Measurements from ENCODE around the gene GPD2.
"Not testable (repeated sequence)": the region's sequence is repeated elsewhere in the genome, so short reads cannot be mapped to it uniquely, and the experiment has no call there.

The GPD2 gene

GRCh38 chr2:156474401-156474800 lies 38.2 kb downstream of the GPD2 start:
- peaks cover 18% of the 10 kb centered on the region for H3K4me1 Mint-ChIP-seq
- CTCF ChIA-PET, result no interaction called here

GRCh38 chr2:156476021-156476849 lies 40.1 kb downstream of the GPD2 start:
- CTCF ChIA-PET, result interaction anchor here (1.3 kb wide), 1 partner anchor 10 kb away, joined by 4 read pairs; no protein-coding TSS in a partner anchor
- no peaks in the 10 kb centered on the region for H3K27me3 Mint-ChIP-seq
- peaks cover 16% of the 10 kb centered on the region for H3K4me1 Mint-ChIP-seq
- H3K4me3 Mint-ChIP-seq, result no peak overlapping the region
- no peak for DNase-seq
- no peak overlapping the region for H3K27ac Mint-ChIP-seq
- no peaks in the 10 kb centered on the region for H3K9me3 Mint-ChIP-seq
- peaks cover 6% of the 10 kb centered on the region for H3K36me3 Mint-ChIP-seq

More at GRCh38 chr2:156474401-156474800, 38.2 kb downstream of the GPD2 start:
- Mint-ChIP-seq H3K27me3 (no peaks in the 10 kb centered on the region), H3K4me3 (no peak overlapping the region), H3K27ac (no peak overlapping the region), H3K9me3 (no peaks in the 10 kb centered on the region), H3K36me3 (peaks cover 7% of the 10 kb centered on the region)
- no peak for DNase-seq

DNA sequence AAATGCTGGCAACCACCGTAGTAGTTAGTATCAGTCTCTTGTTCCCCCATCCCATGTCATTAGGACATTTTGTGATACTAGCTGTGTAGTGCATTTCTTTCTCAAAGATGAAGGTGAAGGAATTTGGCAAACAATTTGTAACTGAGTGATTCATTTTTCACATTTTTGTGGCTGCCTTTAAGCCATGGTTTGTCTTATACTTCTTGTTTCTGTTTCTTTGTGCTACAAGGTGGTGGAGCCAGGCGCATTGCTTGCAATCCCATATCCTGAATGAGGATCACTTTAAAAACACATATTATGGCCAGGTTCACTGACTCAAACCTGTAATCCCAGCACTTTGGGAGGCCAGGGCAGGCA lies 40.6 kb downstream of the GPD2 start:
- Mint-ChIP-seq H3K4me3 (no peak overlapping the region), H3K4me1 (peaks cover 12% of the 10 kb centered on the region), H3K27ac (no peak overlapping the region), H3K36me3 (peaks cover 6% of the 10 kb centered on the region), H3K9me3 (no peaks in the 10 kb centered on the region), H3K27me3 (no peaks in the 10 kb centered on the region)
- DNase-seq, result no peak
- CTCF ChIA-PET, result interaction anchor here (1.1 to 1.3 kb wide), 2 partner anchors 9 to 10 kb away, joined by 3 to 4 read pairs; no protein-coding TSS in a partner anchor

DNA sequence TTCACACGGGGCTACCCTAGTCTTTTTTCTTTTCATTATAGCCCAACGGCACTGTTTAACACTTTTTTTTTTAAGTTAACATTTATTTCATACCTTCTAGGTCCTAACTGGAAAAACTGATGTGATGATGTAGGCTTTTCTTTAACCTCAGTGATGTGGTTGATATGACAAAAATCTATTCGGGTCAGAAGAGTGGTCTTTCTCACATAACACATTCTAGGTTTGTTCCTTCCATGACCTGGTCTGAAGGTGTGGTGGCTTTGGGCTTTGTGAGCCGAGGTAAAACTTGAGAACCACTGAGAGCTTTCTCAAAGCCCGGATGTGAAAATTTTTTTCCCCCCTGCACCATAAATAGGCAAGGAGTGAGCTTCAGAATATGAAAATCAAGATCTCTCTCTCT lies 44.2 kb downstream of the GPD2 start:
- no peaks in the 10 kb centered on the region for H3K27me3 Mint-ChIP-seq
- CTCF ChIA-PET, result interaction anchor here (1.0 kb wide), 1 partner anchor 11 kb away, joined by 4 read pairs; no protein-coding TSS in a partner anchor
- no peak overlapping the region for H3K4me3 Mint-ChIP-seq
- H3K4me1 Mint-ChIP-seq, result peaks cover 15% of the 10 kb centered on the region
- peaks cover 9% of the 10 kb centered on the region for H3K36me3 Mint-ChIP-seq
- no peak for DNase-seq
- no peak overlapping the region for H3K27ac Mint-ChIP-seq
- no peaks in the 10 kb centered on the region for H3K9me3 Mint-ChIP-seq

DNA sequence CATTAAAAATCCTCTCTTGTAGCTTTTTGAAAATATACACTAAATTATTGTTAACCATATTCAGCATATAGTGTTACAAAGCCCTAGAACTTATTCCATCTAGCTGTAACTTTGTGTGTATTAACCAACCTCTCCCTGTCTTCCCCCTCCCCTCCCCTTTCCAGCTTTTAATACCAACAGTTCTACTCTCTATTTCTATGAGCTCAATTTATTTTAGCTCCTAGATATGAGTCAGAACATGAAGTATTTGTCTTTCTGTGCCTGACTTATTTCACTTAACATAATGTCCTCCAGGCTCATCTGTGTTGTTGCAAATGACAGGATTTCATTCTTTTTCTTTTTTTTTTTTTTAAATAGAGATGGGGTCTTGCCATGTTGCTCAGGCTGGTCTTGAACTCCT lies 45.1 kb downstream of the GPD2 start:
- Mint-ChIP-seq H3K27me3 (no peaks in the 10 kb centered on the region), H3K4me1 (peaks cover 15% of the 10 kb centered on the region), H3K27ac (no peak overlapping the region), H3K9me3 (no peaks in the 10 kb centered on the region), H3K4me3 (no peak overlapping the region), H3K36me3 (peaks cover 9% of the 10 kb centered on the region)
- no peak for DNase-seq
- CTCF ChIA-PET, result interaction anchor here (1.0 kb wide), 1 partner anchor 10 kb away, joined by 4 read pairs; no protein-coding TSS in a partner anchor

DNA sequence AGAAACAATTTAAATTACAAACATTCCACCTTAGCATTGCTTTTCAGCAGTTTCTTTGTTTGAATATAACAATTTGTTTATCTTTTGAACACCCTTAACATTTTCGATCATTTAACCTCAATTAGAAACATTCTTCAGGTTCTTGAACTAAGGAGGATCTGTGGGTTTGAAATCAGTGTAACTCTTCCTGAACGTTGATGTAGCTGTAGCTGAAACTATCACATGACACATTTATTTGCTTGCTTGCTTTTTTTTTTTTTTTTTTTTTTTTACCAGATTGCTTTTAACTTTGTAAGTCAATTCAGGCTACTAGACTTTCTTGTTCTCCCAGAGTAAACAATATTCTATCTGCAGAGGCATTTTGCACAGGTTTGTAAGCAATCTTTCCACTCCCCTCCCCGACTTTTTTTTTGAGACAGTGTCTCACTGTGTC lies 47.6 kb downstream of the GPD2 start:
- H3K27ac Mint-ChIP-seq, result no peak overlapping the region
- H3K4me1 Mint-ChIP-seq, result peaks cover 8% of the 10 kb centered on the region
- H3K27me3 Mint-ChIP-seq, result no peaks in the 10 kb centered on the region
- no peak overlapping the region for H3K4me3 Mint-ChIP-seq
- CTCF ChIA-PET, result no interaction called here
- H3K9me3 Mint-ChIP-seq, result no peaks in the 10 kb centered on the region
- peaks cover 4% of the 10 kb centered on the region for H3K36me3 Mint-ChIP-seq
- DNase-seq, result no peak

DNA sequence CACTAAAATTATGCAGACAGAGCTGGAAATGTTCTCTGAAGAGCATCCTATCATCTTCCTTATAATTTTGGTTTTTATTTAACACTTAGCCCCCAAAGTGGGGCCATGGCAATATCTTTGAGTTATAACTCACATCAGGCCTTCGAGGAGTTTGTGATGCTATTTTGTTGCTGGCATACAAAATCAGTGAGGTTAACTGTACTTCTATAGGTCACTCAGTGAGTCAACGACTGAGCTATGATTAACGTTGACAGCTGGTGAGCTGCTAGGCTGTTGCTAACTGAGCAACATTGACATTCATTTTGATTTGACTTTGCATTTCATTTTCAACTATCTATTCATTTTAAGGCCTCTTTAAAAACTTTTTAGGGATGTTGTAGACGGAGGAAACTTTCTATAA lies 50.0 kb downstream of the GPD2 start:
- peaks cover 21% of the 10 kb centered on the region for H3K4me1 Mint-ChIP-seq
- CTCF ChIA-PET, result interaction anchor here (1.1 kb wide), 1 partner anchor 9 kb away, joined by 4 read pairs; no protein-coding TSS in a partner anchor
- H3K9me3 Mint-ChIP-seq, result no peaks in the 10 kb centered on the region
- H3K27ac Mint-ChIP-seq, result no peak overlapping the region
- H3K27me3 Mint-ChIP-seq, result no peaks in the 10 kb centered on the region
- H3K36me3 Mint-ChIP-seq, result peaks cover 4% of the 10 kb centered on the region
- H3K4me3 Mint-ChIP-seq, result no peak overlapping the region
- DNase-seq, result no peak

DNA sequence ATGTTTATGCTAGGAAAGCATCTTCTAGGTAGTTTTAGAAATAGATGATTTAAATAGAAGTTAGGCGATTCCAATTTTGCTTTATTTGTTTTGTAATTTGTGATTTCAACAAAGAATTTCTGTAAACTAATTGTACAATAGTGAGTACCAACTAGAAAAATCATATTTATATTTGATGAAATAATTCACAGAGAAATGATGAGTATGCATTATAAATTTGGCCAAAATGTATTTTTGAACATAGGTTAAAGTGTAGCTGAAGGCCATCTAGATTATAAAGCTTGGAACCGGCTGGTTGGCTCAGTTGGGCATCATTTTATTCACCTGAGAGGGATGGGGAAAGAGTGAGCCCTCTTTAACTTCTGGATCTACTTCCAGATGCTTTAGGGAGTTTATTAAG lies 50.4 kb downstream of the GPD2 start:
- Mint-ChIP-seq H3K9me3 (no peaks in the 10 kb centered on the region), H3K27ac (no peak overlapping the region), H3K4me3 (no peak overlapping the region), H3K4me1 (peaks cover 21% of the 10 kb centered on the region), H3K36me3 (peaks cover 4% of the 10 kb centered on the region), H3K27me3 (no peaks in the 10 kb centered on the region)
- CTCF ChIA-PET, result interaction anchor here (1.1 to 1.3 kb wide), 2 partner anchors 9 to 10 kb away, joined by 3 to 4 read pairs; no protein-coding TSS in a partner anchor
- no peak for DNase-seq

DNA sequence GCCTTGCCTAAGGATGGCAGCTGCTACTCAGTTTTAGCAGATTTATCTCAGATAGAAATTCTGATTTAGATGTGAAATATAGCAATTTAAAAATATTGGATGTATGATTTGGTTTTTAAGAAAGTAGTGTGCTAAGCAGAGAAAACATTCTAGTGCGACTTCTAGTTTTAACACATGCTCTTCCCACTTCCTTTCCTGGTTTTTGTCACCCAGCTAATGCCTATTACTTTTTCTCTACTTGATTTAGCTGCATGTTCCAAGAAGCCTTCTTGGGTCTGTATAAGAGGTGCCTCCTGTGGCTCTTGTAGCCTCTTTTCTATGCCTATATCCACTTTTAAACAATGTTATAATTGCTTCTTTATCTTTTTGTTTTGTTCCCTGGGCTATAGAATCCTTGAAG lies 53.0 kb downstream of the GPD2 start:
- Mint-ChIP-seq H3K4me1 (peaks cover 13% of the 10 kb centered on the region), H3K27me3 (no peaks in the 10 kb centered on the region), H3K27ac (no peak overlapping the region), H3K9me3 (no peaks in the 10 kb centered on the region), H3K36me3 (peaks cover 2% of the 10 kb centered on the region), H3K4me3 (no peak overlapping the region)
- CTCF ChIA-PET, result no interaction called here
- no peak for DNase-seq

DNA sequence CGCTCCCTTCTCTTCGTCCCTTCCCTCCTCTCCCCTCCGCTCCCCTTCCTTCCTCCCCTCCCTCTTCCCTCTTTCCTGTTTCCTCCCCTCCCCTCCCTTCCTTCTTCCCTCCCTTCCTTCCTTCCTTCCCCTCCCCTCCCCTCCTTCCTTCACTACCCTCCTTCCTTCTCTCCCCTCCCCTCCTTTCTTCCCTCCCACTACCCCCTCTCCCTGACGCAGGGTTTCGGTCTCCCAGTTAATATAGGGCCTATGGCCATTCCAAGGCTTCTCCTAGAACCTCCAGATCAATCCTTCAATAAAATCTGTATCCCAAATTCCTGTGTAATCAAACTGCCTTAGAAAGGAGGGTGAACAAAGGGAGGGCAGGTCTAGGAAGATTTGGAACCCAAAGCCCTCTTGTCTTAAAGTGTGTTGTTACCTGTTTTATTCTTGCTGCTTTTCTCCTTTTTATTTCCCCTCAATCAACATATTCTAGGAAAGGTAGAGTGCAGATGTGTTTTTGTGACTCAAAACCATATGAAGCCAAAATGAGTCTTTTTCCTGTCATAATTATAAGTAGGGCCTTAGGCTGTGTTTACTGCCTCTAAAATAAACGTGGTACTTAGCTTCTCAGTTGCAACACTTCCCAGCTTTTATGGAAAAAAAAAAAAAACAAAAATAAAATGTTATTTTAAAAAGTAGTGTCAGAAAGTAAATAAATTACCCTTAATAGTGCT lies 53.7 kb downstream of the GPD2 start:
- peaks cover under 1% of the 10 kb centered on the region for H3K36me3 Mint-ChIP-seq
- H3K27me3 Mint-ChIP-seq, result no peaks in the 10 kb centered on the region
- no peak overlapping the region for H3K4me3 Mint-ChIP-seq

GRCh38 chr2:156490466-156490840 lies 54.3 kb downstream of the GPD2 start:
- H3K9me3 Mint-ChIP-seq, result no peaks in the 10 kb centered on the region
- no peak overlapping the region for H3K27ac Mint-ChIP-seq
- H3K36me3 Mint-ChIP-seq, result no peaks in the 10 kb centered on the region
- peaks cover 14% of the 10 kb centered on the region for H3K4me1 Mint-ChIP-seq
- H3K4me3 Mint-ChIP-seq, result no peak overlapping the region
- DNase-seq, result no peak
- CTCF ChIA-PET, result interaction anchor here (1.4 kb wide), 1 partner anchor 10 kb away, joined by 4 read pairs; no protein-coding TSS in a partner anchor
- H3K27me3 Mint-ChIP-seq, result no peaks in the 10 kb centered on the region

More for the DNA sequence above, 53.7 kb downstream of the GPD2 start:
- Mint-ChIP-seq H3K4me1 (peaks cover 13% of the 10 kb centered on the region), H3K9me3 (no peaks in the 10 kb centered on the region), H3K27ac (no peak overlapping the region)
- no peak for DNase-seq
- CTCF ChIA-PET, result no interaction called here

- H3K4me1 Mint-ChIP-seq, result peaks cover 21% of the 10 kb centered on the region
- no peak overlapping the region for H3K4me3 Mint-ChIP-seq
- H3K27ac Mint-ChIP-seq, result no peak overlapping the region
- CTCF ChIA-PET, result interaction anchor here (1.4 kb wide), 1 partner anchor 10 kb away, joined by 4 read pairs; no protein-coding TSS in a partner anchor
- peaks cover under 1% of the 10 kb centered on the region for H3K36me3 Mint-ChIP-seq
- H3K9me3 Mint-ChIP-seq, result no peaks in the 10 kb centered on the region
- no peak for DNase-seq
- no peaks in the 10 kb centered on the region for H3K27me3 Mint-ChIP-seq
Observed at GRCh38 chr2:156491176-156491575, 55.0 kb downstream of the GPD2 start.

DNA sequence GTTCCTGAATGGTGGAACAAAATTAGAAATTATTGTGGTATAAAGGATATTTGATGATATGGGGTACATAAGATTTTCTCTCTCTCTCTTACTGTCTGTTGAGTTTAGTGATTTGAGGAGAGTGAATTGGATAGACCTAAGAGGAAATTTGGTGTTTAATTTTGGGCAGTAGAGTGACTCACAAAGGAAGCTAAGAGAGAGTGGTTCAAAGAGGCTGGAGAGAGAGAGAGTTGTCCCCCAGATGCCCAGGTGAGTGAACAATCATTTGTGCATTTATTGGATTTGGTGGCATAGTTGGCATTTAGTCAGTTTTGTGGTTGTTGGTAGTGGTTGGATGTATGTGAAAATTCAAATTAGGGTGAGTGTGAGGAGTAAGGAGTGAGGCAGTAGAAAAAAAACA lies 56.8 kb downstream of the GPD2 start:
- peaks cover 24% of the 10 kb centered on the region for H3K4me1 Mint-ChIP-seq
- no peak overlapping the region for H3K4me3 Mint-ChIP-seq
- H3K27ac Mint-ChIP-seq, result no peak overlapping the region
- CTCF ChIA-PET, result no interaction called here
- peaks cover 3% of the 10 kb centered on the region for H3K36me3 Mint-ChIP-seq
- no peak for DNase-seq
- no peaks in the 10 kb centered on the region for H3K9me3 Mint-ChIP-seq
- H3K27me3 Mint-ChIP-seq, result no peaks in the 10 kb centered on the region

DNA sequence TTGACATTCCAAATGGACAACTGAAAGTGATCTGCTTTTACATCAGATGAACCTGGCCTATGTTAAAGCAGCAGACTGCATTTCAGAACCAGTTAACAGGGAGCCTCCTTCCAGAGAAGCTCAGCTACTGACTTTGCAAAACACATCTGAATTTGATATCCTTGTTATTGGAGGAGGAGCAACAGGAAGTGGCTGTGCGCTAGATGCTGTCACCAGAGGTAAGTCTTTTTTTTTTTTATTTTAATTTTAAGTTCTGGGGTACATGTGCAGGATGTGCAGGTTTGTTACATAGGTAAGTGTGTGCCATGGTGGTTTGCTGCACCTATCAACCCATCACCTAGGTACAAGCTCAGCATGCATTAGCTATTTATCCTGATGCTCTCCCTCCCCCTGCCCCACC lies 59.8 kb downstream of the GPD2 start:
- H3K27ac Mint-ChIP-seq, CTCF ChIA-PET, H3K4me3 Mint-ChIP-seq, H3K27me3 Mint-ChIP-seq, H3K9me3 Mint-ChIP-seq, H3K36me3 Mint-ChIP-seq: not testable (repeated sequence)
- DNase-seq, result peak; percentile 29
- H3K4me1 Mint-ChIP-seq, result peaks cover 11% of the 10 kb centered on the region

All from activated naive CD4-positive, alpha-beta T cell treated with anti-CD3 and anti-CD28 coated beads, Interleukin-2, amount 10 ng/mL, durations not matched to agents 7 days and 5 days (primary cell).